HepG2 (cell line): ENCODE measurements around the gene LYST. TPM values are rescaled to one million over a fixed set of nuclear protein-coding genes. Genes with fewer than 3 reads are reported as not detected.

Experiments used
- ATAC-seq: fragments of 200-7000 bp; cut with Tn5 transposase; 3 replicates; pipeline ENCODE4 v1.9.1; 2020; ENCODE audit warnings: mild to moderate bottlenecking, moderate library complexity
- BruUV-seq: library from RNA; stranded (reverse); fragments of 400-500 nt; replicated peaks from 2 replicates; lab custom pipeline; 2021; lab: Mats Ljungman, UMichigan
- CTCF ChIA-PET: fragments of 300-600 bp; formaldehyde crosslinking; extraction: SDS; loops from one replicate; lab custom pipeline; 2021; ENCODE audit warnings: low total read pairs, inconsistent platforms, low intra/inter-chr PET ratio; lab: Yijun Ruan, JAX
- POLR2A ChIA-PET: fragments of 350-600 bp; sonication (Branson Sonifier 250); formaldehyde crosslinking; loops from one replicate; lab custom pipeline; 2020; ENCODE audit warnings: antibody characterized with exemption, inconsistent platforms; lab: Yijun Ruan, JAX
- DNase-seq: peaks from one replicate; pipeline ENCODE4 v3.0.0-alpha.2; 2015; ENCODE audit warnings: low spot score
- FAIRE-seq: peaks from 3 replicates; lab custom pipeline; 2011; peaks lifted over from hg19 to GRCh38; lab: Jason Lieb, UNC
- H2AFZ ChIP-seq: one replicate; pipeline ENCODE4 v1.6.1; 2011; ENCODE audit warnings: low read length, inconsistent platforms
- H3K27ac ChIP-seq: fragments of 300-600 bp; 3 replicates; pipeline ENCODE4 v1.8.0; 2011; ENCODE audit warnings: mixed run types, mild to moderate bottlenecking, mixed read lengths, low read length, inconsistent platforms; ENCODE audit not compliant: insufficient read depth; ENCODE audit errors: extremely low read length
- H3K27me3 ChIP-seq, 2 experiments: fragments of 200-600 bp in 1 of 2; 2 replicates in 1 of 2; 3 replicates in 1 of 2; pipeline versions ENCODE4 v1.6.0 to v1.8.0; 2011; ENCODE audit warnings: low read length in 2 of 2, mild to moderate bottlenecking in 2 of 2, moderate library complexity in 2 of 2, inconsistent platforms in 1 of 2; ENCODE audit not compliant: insufficient read depth in 2 of 2, control insufficient read depth in 1 of 2
- H3K36me3 ChIP-seq, 2 experiments: fragments of 200-600 bp in 1 of 2; replicated peaks in 1 of 2; 2 replicates in 1 of 2; 3 replicates in 1 of 2; pipeline versions ENCODE4 v1.5.1 to v1.8.0; 2011; ENCODE audit warnings: low read length in 2 of 2, inconsistent platforms in 1 of 2; ENCODE audit not compliant: insufficient read depth in 2 of 2, control insufficient read depth in 1 of 2
- H3K4me1 ChIP-seq: 2 replicates; pipeline ENCODE4 v1.5.1; 2012; ENCODE audit warnings: low read length, inconsistent platforms; ENCODE audit not compliant: insufficient read depth
- H3K4me2 ChIP-seq: 2 replicates; pipeline ENCODE4 v1.6.0; 2011; ENCODE audit warnings: low read depth, low read length, inconsistent platforms
- H3K4me3 ChIP-seq, 3 experiments: fragments of 200-600 bp in 1 of 3; sonication (generic), shearing (Covaris generic) in 1 of 3; replicated peaks in 1 of 3; 2 replicates each; pipeline ENCODE4 v1.5.1; 2011 to 2016; ENCODE audit warnings: low read length in 3 of 3, inconsistent platforms in 2 of 3, low read depth in 2 of 3, mild to moderate bottlenecking in 2 of 3, control low read depth in 1 of 3, mixed read lengths in 1 of 3; ENCODE audit not compliant: insufficient read depth in 1 of 3
- H3K79me2 ChIP-seq: one replicate; pipeline ENCODE4 v1.6.1; 2011; ENCODE audit warnings: low read length, inconsistent platforms; ENCODE audit not compliant: insufficient read depth
- H3K9ac ChIP-seq: 2 replicates; pipeline ENCODE4 v1.6.0; 2011; ENCODE audit warnings: mild to moderate bottlenecking, low read depth, low read length, inconsistent platforms; ENCODE audit not compliant: insufficient read depth
- H3K9me3 ChIP-seq: 2 replicates; pipeline ENCODE4 v1.5.1; 2012; ENCODE audit warnings: mild to moderate bottlenecking, low read length
- H4K20me1 ChIP-seq: 2 replicates; pipeline ENCODE4 v1.6.0; 2011; ENCODE audit warnings: inconsistent platforms, mild to moderate bottlenecking, low read length, moderate library complexity; ENCODE audit not compliant: insufficient read depth
- AGO1 ChIP-seq: fragments of 200-400 bp; formaldehyde crosslinking; IDR thresholded peaks from 2 replicates; pipeline ENCODE4 v1.6.1; 2017; ENCODE audit warnings: mild to moderate bottlenecking, low read depth, low read length, moderate library complexity; ENCODE audit not compliant: poor library complexity, severe bottlenecking
- BORCS8-MEF2B ChIP-seq: sonication (generic); formaldehyde crosslinking; IDR thresholded peaks from 2 replicates; pipeline ENCODE4 v1.8.0; 2022; ENCODE audit warnings: mild to moderate bottlenecking, missing genetic modification reagents
- CENPBD1 ChIP-seq: sonication (generic); formaldehyde crosslinking; IDR thresholded peaks from 2 replicates; pipeline ENCODE4 v1.8.0; 2022; ENCODE audit warnings: missing genetic modification reagents, low read depth, mild to moderate bottlenecking, borderline replicate concordance
- HNRNPLL ChIP-seq: fragments of 200-400 bp; formaldehyde crosslinking; IDR thresholded peaks from 2 replicates; pipeline ENCODE4 v1.6.1; 2017; ENCODE audit warnings: mild to moderate bottlenecking, low read depth, low read length; ENCODE audit not compliant: poor library complexity, severe bottlenecking
- MED13 ChIP-seq: sonication (generic); formaldehyde crosslinking; IDR thresholded peaks from 2 replicates; pipeline ENCODE4 v1.5.0; 2020; ENCODE audit warnings: missing genetic modification reagents
- PBX3 ChIP-seq: sonication (generic); formaldehyde crosslinking; IDR thresholded peaks from 2 replicates; pipeline ENCODE4 v1.8.1; 2023; ENCODE audit warnings: missing genetic modification reagents, inconsistent platforms, borderline replicate concordance
- RELA ChIP-seq: sonication (generic); formaldehyde crosslinking; IDR thresholded peaks from 2 replicates; pipeline ENCODE4 v1.4.0; 2020; ENCODE audit warnings: missing genetic modification reagents
- SMYD3 ChIP-seq: sonication (generic); formaldehyde crosslinking; IDR thresholded peaks from 2 replicates; pipeline ENCODE4 v1.8.1; 2023; ENCODE audit warnings: mild to moderate bottlenecking, missing genetic modification reagents
- SOX5 ChIP-seq: IDR thresholded peaks from 2 replicates; pipeline ENCODE4 v1.6.1; 2016; ENCODE audit warnings: borderline replicate concordance
- TBX2 ChIP-seq: sonication (generic); formaldehyde crosslinking; IDR thresholded peaks from 2 replicates; pipeline ENCODE4 v1.5.0; 2020; ENCODE audit warnings: missing genetic modification reagents, mild to moderate bottlenecking, borderline replicate concordance
- WGBS: methylation state at CpG from one replicate; pipeline ENCODE4 v1.1.6; 2017; ENCODE audit warnings: low lambda C conversion rate; 5-methylcytosine and 5-hydroxymethylcytosine counted together
- in situ Hi-C: cut with HindIII; loops from 2 replicates; pipeline ENCODE4 v1.10.0; 2017; ENCODE audit warnings: low pct_unique_long_range_greater_than_20kb; ENCODE audit not compliant: extremely low pct_ligation_motif_present
- intact Hi-C: fragments of 100-400 bp; cut with micrococcal nuclease; formaldehyde crosslinking; loops from one replicate; pipeline ENCODE4 v1.10.0; 2022; ENCODE audit not compliant: unreplicated experiment
- polyA plus RNA-seq, 8 experiments: library from polyadenylated mRNA; depleted of rRNA in 3 of 8; stranded (reverse) in 7 of 8; unstranded in 1 of 8; fragments of >200 nt; fragmentation: Illumina TruSeq in 4 of 8; extraction: Trizol in 4 of 8; gene quantifications; 2 replicates each; pipeline versions ENCODE4 v1.2.1 to v1.2.3, GENCODE V29; 2011 to 2016; ENCODE audit warnings: low read depth in 4 of 8, missing spikeins in 1 of 8, mixed read lengths in 1 of 8; ENCODE audit not compliant: insufficient read depth in 1 of 8
- total RNA-seq, 5 experiments: library from RNA; depleted of rRNA; stranded (reverse); fragments of >200 nt; fragmentation: Illumina TruSeq; extraction: Trizol; gene quantifications; 2 replicates each; pipeline ENCODE4 v1.2.3, GENCODE V29; 2016; ENCODE audit warnings: low read depth in 1 of 5
- TF ChIP-seq, protein P1 (sequence below): sonication (generic); formaldehyde crosslinking; IDR thresholded peaks from 2 replicates; pipeline ENCODE4 v1.4.0; 2020; ENCODE audit warnings: mild to moderate bottlenecking, missing genetic modification reagents
- TF ChIP-seq, protein P2 (sequence below): sonication (generic); formaldehyde crosslinking; IDR thresholded peaks from 2 replicates; pipeline ENCODE4 v1.5.1; 2020; ENCODE audit warnings: mild to moderate bottlenecking, missing genetic modification reagents
- TF ChIP-seq, protein P3 (sequence below): sonication (generic); formaldehyde crosslinking; IDR thresholded peaks from 2 replicates; pipeline ENCODE4 v1.4.0; 2020; ENCODE audit warnings: missing genetic modification reagents

Gene LYST
- total and polyA plus RNA-seq, 2 of the 13 experiments (the other 11 are each of a cell fraction or from before 2014, with no cell fraction given): 0.91 to 2.5 TPM

DNA sequence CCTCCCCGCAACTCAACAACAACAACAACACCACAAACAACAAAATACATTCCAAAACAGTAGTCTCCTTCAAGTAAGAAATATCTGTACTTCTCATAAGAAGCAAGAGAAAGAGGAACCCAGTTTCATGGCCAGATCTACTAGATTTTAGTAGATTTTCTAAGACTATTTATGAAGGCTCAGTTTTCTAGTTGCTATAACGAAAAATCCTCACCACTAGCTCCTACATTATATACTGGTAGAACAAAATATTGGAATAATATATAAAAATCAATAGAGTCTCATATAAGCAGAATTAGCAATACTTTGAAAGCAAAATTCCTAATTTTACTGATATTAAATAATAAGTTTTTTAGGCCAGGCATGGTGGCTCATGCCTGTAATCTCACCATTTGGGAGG lies 86.9 kb downstream of the LYST start (continued):
- no peak for TF ChIP-seq CENPBD1 (CRISPR knock-in tag)
- no peak for TF ChIP-seq MED13 (CRISPR knock-in tag)
- TF ChIP-seq, protein P1, sequence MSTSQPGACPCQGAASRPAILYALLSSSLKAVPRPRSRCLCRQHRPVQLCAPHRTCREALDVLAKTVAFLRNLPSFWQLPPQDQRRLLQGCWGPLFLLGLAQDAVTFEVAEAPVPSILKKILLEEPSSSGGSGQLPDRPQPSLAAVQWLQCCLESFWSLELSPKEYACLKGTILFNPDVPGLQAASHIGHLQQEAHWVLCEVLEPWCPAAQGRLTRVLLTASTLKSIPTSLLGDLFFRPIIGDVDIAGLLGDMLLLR (CRISPR knock-in tag): no peak
- TF ChIP-seq, protein P2, sequence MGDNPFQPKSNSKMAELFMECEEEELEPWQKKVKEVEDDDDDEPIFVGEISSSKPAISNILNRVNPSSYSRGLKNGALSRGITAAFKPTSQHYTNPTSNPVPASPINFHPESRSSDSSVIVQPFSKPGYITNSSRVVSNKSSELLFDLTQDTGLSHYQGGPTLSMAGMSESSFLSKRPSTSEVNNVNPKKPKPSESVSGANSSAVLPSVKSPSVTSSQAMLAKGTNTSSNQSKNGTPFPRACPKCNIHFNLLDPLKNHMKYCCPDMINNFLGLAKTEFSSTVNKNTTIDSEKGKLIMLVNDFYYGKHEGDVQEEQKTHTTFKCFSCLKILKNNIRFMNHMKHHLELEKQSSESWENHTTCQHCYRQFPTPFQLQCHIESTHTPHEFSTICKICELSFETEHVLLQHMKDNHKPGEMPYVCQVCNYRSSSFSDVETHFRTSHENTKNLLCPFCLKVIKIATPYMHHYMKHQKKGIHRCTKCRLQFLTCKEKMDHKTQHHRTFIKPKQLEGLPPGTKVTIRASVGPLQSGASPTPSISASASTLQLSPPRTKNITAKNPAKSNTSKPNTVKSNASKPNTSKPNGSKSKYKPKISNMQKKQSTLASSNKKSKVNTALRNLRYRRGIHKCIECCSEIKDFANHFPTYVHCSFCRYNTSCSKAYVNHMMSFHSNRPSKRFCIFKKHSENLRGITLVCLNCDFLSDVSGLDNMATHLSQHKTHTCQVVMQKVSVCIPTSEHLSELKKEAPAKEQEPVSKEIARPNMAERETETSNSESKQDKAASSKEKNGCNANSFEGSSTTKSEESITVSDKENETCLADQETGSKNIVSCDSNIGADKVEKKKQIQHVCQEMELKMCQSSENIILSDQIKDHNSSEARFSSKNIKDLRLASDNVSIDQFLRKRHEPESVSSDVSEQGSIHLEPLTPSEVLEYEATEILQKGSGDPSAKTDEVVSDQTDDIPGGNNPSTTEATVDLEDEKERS (CRISPR knock-in tag): no peak
- no peak for TF ChIP-seq RELA (CRISPR knock-in tag)
- TF ChIP-seq PBX3: no peak
- TF ChIP-seq SOX5 (CRISPR knock-in tag): no peak
- TF ChIP-seq, all 625 proteins: peak for 0

- no peaks in the 10 kb centered on the region for H3K4me1 ChIP-seq
- no peaks in the 10 kb centered on the region for H3K9me3 ChIP-seq
- no peaks in the 10 kb centered on the region for H4K20me1 ChIP-seq
- ChIA-PET CTCF (no interaction called here), POLR2A (no interaction called here)
- intact Hi-C loops (no loop called here), in situ Hi-C loops (no loop called here)
- ATAC-seq: no peak
- no peak for DNase-seq
- no peak overlapping the region for H2AFZ ChIP-seq
- H3K27ac ChIP-seq: no peak overlapping the region
- no peaks in the 10 kb centered on the region for H3K79me2 ChIP-seq
- BruUV-seq: no TSS peak
- no peak for FAIRE-seq
- no peaks in the 10 kb centered on the region for H3K36me3 ChIP-seq
- H3K27me3 ChIP-seq: no peaks in the 10 kb centered on the region
- WGBS: 75% methylated on average over 3 of the region's 3 CpGs
- no peak overlapping the region for H3K4me2 ChIP-seq
- no peak overlapping the region for H3K4me3 ChIP-seq
- no peak overlapping the region for H3K9ac ChIP-seq
- TF ChIP-seq SMYD3 (CRISPR knock-in tag): no peak
- TF ChIP-seq AGO1: no peak
- TF ChIP-seq BORCS8-MEF2B (CRISPR knock-in tag): no peak
- TF ChIP-seq, protein P3, sequence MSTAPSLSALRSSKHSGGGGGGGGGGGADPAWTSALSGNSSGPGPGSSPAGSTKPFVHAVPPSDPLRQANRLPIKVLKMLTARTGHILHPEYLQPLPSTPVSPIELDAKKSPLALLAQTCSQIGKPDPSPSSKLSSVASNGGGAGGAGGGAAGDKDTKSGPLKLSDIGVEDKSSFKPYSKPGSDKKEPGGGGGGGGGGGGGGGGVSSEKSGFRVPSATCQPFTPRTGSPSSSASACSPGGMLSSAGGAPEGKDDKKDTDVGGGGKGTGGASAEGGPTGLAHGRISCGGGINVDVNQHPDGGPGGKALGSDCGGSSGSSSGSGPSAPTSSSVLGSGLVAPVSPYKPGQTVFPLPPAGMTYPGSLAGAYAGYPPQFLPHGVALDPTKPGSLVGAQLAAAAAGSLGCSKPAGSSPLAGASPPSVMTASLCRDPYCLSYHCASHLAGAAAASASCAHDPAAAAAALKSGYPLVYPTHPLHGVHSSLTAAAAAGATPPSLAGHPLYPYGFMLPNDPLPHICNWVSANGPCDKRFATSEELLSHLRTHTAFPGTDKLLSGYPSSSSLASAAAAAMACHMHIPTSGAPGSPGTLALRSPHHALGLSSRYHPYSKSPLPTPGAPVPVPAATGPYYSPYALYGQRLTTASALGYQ (CRISPR knock-in tag): no peak
- TF ChIP-seq HNRNPLL: no peak
- no peak for TF ChIP-seq TBX2 (CRISPR knock-in tag)
Measured at GRCh38 chr1:235776396-235776795, 90.3 kb downstream of the LYST start.
